SK-N-MC (cell line): ENCODE measurements around the gene STARD13.

Experiments used
- EZH2 ChIP-seq: fragments of 200-600 bp; sonication (generic); IDR thresholded peaks from one replicate; pipeline ENCODE4 v1.6.1; 2017; ENCODE audit warnings: antibody characterized with exemption
- FOXP2 ChIP-seq: optimal IDR thresholded peaks from 2 replicates; pipeline ENCODE3; 2011; ENCODE audit warnings: mild to moderate bottlenecking, moderate library complexity; ENCODE audit not compliant: insufficient read depth; ENCODE audit errors: extremely low read length, control extremely low read depth
- POLR2AphosphoS5 ChIP-seq: IDR thresholded peaks from 2 replicates; pipeline ENCODE4 v1.6.1; 2012; ENCODE audit warnings: mild to moderate bottlenecking, low read depth, low read length, borderline replicate concordance

DNA sequence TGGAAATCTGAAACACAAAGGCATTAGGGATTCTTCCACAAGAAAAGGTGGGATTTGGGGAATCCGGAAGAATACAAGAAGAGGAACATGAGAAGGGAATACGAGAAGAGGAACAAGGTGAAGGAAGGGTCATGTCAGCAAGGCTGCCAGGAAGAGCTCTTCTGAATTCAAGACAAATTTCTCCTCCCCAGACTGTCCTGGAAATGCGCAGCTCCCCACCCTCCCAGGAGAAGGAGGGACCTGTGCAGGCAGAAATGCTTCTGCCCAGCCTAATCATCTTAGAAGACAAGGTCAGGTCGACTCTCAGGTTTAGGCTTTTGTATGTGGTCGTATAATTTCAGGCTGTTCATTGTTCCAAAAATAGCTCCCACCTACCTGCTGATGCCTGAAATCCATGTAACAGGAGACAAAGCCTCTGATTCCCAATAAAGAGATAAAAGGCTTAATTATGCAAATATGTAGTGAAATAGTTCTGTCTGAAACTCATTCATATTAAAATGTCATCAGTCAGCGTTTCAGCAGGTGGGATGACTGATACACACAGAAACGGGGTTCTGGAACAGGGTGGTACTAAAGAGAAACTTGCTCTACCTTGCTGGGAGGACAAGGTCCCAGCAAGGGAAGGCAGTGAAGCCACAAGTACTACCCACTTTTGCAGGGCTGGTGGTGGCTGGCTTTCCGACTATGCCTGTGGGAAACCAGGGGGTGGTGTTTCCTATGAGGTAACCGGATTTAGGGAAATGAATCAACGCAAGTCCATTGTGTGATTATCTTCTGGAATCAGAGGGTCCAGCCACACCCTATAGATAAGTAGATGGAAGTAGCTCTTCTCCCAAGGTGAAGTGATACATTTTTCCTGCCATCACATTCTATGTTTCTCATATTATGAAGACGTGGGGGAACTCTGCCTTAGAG is 193.2 kb downstream of the STARD13 start:
- TF ChIP-seq POLR2AphosphoS5 (no peak), EZH2 (no peak), FOXP2 (no peak)
